Ramos (cell line): Measurements from ENCODE around the gene GJD3.
"Not testable (repeated sequence)": the region's sequence is repeated elsewhere in the genome, so short reads cannot be mapped to it uniquely, and the experiment has no call there.

ENCODE experiments used
- in situ Hi-C: fragments of 300-500 bp; cut with MboI; formaldehyde crosslinking; loops from one replicate; pipeline ENCODE4 v1.14.3; 2022; ENCODE audit warnings: low sequenced_read_pairs; ENCODE audit not compliant: unreplicated experiment

GJD3 gene

DNA sequence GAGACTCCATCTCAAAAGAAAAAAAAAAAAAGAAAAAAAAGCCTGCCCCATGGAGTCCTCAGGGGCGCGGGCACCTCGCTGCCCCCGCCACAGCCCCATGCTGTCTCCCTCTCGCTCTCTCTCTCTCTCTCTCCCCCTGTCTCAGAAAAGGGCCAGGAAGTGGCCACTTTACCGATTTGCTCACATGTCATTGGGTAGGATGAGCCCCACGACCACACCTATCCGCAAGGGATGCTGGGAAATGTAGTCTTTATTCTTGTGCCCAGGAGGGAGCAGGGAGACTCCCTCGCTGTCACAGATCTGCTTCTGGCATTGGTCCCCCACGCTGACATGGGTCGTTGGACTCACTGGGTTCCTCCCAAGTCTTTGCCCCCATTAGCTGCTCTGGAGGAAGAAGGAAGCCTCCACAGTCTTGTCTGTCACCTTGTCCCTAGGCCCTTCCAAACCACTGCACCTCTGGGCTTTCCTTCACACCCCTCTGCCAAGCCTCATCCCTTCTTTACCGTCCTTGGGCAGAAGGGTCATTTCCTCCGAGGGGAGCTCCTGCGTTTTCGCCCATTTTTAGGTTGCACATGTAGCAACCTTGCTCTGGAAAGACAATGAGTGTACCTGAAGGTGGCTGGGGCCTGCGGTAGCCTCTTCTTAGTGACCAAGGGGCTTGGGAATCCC is 6.9 kb upstream of the GJD3 start:
- in situ Hi-C loops, result no loop called here

DNA sequence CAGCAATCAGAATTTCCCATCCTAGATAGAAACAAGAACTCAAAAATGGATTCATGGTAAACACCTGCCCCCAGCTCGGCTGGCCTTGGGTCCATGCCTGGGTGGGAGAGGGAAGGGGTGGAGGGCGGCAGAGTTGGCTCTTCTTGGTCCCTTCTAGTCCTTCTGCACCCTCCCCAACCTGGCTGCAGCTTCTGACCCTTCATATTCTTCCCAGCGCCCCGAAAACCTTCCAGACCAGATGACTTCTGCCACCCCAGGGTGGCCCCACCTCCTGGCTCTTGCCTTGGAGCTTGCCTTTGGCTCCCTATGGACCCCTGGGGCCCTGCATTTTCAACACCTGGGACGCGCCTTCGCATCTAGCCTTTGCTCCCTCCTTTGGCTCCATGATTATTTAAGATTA is 5.4 kb upstream of the GJD3 start:
- in situ Hi-C loops, result no loop called here

DNA sequence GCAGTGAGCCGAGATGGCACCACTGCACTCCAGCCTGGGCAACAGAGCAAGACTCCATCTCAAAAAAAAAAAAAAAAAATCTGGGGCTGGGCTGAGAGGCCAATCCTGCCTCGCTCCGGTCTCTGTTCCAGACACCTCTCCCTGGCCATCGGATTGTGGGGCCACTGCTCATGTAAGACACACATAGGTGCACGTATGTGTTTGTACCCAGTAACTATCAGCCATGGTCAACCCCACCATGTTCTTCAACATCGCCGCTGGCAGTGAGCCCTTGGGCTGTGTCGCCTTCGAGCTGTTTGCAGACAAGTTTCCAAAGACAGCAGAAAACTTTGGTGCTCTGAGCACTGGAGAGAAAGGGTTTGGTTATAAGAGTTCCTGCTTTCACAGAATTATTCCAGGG is 3.2 kb upstream of the GJD3 start:
- in situ Hi-C loops, result not testable (repeated sequence)

DNA sequence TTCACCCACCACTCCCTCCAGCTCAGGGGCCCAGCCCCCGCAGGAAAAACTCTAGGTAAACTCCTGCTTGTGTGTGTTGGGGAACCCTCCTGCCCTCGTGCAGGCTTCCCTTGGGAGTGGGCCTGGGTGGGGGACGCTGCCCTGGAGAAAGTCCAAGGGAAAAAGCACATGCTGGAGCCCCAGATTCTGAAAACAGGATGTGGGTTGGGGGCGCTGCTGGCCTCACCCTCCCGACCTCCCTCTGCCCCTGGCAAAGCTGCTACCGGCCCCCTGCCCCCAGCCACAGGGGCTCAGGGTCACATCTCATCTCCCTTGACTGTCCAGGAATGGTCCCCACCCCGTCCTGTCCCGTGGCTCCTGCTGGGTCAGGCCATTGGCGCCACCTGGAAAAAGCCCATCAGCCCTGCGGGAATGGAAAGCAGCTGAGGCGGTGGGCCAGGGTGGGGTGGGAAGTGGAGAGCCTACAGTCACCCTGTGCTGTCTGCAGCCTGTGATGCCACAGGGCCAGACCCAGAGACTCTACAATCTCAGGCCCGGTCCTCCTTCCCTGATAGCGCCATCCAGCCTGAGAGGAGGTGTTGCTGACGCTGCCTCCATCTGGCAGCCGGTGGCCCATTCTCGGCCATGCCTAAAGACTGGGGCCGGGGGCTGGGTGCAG is 2.5 kb upstream of the GJD3 start:
- in situ Hi-C loops, result no loop called here

DNA sequence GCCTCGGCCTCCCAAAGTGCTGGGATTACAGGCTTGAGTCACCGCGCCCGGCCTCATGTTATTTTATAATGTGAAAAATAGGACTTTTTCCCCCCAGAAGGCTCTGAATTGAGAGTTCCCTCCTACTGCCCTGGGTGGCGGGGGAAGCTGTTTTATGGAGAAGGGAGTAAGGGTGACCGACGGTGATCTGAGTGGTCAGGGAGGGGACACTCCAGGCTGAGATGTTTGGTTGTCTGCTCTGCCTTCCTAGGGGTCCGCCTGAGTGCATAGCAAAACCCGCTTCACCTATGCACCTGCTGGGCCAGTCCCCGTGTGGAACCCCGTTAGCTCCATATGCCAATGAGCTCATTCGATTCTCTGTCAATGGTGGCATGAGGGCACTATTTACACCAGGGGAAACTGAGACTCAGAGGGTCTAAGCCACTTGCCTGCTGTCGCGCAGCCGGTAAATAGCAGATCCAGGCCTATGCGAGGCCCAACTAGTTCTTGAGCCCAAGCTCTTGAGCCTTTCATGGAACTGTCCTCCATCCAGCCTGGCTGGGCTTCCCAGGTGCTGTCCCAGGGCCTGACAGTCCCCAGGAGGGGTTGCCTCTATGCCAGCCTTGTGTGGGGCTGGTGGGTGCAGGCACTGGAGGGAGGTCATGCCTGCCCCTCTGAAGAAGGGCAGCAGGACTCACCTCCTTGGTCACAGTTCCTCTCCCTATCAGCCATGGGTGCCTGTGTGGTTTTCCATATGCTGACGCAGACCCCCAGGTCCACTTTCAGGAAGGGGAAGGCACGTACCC is 1.7 kb upstream of the GJD3 start:
- in situ Hi-C loops, result no loop called here

- in situ Hi-C loops, result loop anchor here (5.0 kb wide), 1 partner anchor 172 kb away; no protein-coding TSS in a partner anchor
Observed at GRCh38 chr17:40364906-40365305, 369 bp upstream of the GJD3 start.

DNA sequence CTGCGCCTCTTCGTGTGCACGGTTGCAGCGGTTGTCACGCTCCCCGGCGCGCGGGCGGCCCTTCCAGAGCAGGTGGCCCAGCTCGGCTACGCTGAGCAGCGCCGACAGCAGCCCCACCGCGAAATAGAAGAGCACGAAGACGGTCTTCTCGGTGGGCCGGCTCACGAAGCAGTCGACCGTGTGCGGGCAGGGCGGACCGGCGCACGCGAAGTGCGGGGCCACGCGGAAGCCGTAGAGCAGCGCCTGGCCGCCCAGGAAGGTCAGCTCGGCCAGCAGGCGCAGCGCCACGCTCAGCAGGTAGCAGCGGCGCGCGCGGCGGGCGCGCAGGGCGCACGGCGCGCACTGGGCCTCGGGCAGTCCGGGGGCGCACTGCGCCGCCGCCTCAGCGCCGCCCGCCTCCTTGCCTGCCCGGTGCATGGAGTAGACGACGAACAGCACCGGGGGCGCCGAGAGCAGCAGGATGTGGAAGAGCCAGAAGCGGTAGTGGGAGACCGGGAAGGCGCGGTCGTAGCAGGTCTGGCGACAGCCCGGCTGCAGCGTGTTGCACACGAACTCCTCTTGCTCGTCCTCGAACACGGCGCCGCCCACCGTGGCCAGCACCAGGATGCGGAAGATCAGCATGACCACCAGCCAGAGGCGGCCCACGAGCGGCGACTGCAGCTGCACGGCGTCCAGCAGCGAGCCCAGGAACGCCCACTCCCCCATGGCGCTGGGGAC is 1.3 kb downstream of the GJD3 start:
- in situ Hi-C loops, result loop anchor here (5.0 kb wide), 1 partner anchor 174 kb away; no protein-coding TSS in a partner anchor

DNA sequence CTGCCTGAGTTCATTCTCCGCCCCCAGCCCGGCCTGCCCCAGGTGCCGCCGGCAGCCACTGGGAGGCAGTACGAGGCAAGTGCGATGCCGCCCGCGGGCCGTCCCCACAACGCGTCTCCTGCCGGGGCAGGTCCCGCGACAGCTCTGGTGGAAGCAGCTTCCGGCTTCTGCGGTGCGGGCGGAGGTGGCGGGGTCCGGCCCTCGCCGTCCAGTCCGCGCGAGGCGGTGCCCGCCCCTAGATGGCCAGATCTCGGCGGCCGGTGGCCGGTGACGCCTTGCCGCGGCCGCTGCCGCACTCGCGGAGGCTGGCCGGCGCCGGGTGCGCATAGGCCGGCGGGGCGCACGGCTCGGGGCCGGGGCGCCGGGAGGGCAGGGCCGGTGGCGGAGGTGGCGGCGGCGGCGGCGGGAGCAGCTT is 1.8 kb downstream of the GJD3 start:
- in situ Hi-C loops, result loop anchor here (5.0 kb wide), 1 partner anchor 175 kb away; no protein-coding TSS in a partner anchor

DNA sequence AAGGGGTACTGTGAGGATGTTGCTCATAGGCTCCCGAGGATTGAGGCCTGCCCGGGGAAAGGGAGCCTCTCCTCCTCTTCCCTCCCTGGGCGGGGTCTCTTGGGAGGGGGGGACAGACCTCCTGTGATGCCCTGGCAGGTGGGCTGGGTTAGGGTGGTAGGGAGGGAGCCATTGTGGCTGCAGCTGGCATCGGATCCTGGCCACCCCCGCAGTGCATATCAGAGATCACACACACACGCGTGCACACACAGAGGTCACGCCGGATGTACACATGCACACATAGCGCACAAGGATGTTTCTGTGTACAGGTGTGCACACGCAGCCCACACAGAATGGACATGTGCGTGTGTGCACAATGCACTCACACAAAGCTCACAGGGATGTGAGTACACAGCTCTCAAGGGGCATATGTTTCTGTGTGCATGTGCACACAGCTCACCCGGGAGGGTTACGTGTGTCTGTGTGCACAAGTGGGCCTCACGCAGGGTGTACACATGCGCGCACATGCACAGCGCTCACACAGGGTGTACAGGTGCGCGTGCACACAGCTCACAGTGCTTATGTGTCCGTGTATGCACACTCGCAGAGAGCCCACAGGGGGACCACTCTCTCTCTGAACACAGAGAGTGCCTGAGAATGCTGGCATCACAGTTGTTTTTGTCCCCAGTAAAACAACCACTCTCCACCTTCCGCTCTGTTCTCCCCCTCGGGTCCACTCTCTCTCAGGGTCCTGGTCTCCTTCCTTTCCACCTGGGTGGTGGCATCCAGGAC is 2.4 kb downstream of the GJD3 start:
- in situ Hi-C loops, result loop anchor here (5.0 kb wide), 1 partner anchor 175 kb away; no protein-coding TSS in a partner anchor

DNA sequence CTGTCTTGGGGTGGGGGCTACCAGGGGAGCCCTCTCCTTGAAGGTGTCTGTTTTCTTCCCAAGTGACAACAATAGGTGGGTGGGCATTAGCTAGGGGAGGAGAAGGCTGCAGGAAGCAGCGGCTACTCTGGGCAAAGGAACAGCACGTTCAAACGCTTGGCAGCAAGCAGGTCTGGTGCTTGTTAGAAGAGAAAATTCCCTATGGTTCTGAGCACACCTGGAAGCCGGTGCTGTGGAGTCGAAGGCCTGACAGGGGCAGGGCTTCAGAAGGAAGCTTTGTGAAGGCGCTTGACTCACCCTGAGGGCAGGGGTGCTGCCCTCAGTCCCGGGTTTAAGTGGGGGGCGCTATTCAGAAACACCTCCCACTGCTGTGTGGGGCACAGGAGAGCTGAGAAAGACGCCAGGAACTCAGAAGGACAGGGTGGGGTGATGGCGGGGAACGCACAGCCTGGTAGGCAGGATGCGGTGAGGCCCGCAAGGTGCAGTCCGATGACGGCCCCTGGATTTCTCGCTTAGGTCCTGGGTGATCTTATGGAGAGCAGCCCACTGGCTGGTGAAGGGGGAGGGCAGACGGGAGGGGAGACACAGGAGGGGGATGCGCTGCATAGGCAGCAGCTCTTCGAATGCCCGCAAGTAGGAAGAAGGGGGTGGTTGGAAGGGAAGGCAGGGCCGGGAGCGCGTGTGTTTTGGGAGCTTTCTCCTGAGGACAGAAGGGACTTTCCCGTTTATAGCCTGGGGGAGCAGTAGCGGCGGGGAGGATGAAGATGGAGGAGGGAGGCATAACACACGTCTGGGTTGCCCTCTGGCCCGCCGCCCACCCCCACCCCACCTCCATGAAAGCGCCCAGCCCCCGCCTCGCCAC is 3.2 kb downstream of the GJD3 start:
- in situ Hi-C loops, result loop anchor here (5.0 kb wide), 1 partner anchor 176 kb away; no protein-coding TSS in a partner anchor

DNA sequence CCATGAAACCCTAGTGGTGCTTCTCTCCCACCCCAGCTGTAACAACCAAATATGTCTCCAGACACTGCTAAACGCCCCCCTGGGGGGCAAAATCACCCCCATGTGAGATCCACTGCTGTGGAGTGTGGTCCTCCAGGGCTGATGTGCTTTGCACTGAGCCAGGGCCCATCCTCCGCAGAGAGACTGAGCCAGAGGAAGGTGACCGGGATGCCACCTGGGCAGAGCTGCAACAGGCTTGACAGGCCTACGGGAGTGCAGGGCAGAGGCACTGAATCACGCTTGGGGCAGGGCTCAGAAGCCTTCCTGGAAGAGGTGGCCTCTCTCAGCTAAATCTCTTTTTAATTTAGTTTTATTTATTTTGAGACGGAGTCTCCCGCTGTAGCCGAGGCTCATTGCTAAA is 4.4 kb downstream of the GJD3 start:
- in situ Hi-C loops, result loop anchor here (5.0 kb wide), 1 partner anchor 177 kb away; no protein-coding TSS in a partner anchor

GRCh38 chr17:40358323-40359038 is 6.1 kb downstream of the GJD3 start:
- in situ Hi-C loops, result no loop called here

- in situ Hi-C loops, result no loop called here
Observed at GRCh38 chr17:40356990-40357881, 7.3 kb downstream of the GJD3 start.

GRCh38 chr17:40355804-40356758 is 8.5 kb downstream of the GJD3 start:
- in situ Hi-C loops, result no loop called here

- in situ Hi-C loops, result no loop called here
Observed at GRCh38 chr17:40355123-40355803, 9.3 kb downstream of the GJD3 start.
